ENCODE results near the gene CLTC.

DNA sequence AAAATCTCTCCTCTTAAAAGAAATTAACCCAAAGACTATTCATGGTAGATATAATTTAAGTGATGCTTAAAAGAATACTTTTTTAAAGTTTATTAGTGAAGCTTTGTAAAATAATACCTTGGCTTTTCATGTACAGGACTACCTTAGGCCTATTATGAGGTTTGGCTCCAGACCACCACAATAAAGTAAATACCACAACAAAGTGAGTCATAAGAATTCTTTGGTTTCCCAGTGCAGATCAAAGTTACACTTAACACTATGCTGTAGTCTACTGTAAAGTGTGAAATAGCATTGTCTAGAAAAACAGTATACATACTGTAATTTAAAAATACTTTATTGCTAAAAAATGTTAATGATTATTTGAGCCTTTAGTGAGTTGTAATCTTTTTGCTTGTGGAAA is 31.7 kb downstream of the CLTC start:
- TF ChIP-seq EZH2phosphoT487 (IDR thresholded peaks at IDR 0.05; ENCODE audit: low read depth, severe bottlenecking, unreplicated experiment): no peak
- TF ChIP-seq, protein P1, sequence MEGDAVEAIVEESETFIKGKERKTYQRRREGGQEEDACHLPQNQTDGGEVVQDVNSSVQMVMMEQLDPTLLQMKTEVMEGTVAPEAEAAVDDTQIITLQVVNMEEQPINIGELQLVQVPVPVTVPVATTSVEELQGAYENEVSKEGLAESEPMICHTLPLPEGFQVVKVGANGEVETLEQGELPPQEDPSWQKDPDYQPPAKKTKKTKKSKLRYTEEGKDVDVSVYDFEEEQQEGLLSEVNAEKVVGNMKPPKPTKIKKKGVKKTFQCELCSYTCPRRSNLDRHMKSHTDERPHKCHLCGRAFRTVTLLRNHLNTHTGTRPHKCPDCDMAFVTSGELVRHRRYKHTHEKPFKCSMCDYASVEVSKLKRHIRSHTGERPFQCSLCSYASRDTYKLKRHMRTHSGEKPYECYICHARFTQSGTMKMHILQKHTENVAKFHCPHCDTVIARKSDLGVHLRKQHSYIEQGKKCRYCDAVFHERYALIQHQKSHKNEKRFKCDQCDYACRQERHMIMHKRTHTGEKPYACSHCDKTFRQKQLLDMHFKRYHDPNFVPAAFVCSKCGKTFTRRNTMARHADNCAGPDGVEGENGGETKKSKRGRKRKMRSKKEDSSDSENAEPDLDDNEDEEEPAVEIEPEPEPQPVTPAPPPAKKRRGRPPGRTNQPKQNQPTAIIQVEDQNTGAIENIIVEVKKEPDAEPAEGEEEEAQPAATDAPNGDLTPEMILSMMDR (IDR thresholded peaks at IDR 0.05; ENCODE audit: poor library complexity): no peak

Measured in hepatocyte (in vitro differentiated cells).